Activated CD4-positive, alpha-beta T cell treated with anti-CD3 and anti-CD28 coated beads for 36 hours (primary cell): ENCODE data around the gene DMRT3. TPM values are rescaled to one million over a fixed set of nuclear protein-coding genes. Genes with fewer than 3 reads are reported as not detected.
"Not testable (repeated sequence)": the region's sequence is repeated elsewhere in the genome, so short reads cannot be mapped to it uniquely, and the experiment has no call there.

Experiments used
- ATAC-seq: fragments of 200-7000 bp; cut with Tn5 transposase; one replicate; pipeline ENCODE4 v1.10.0; 2021; ENCODE audit warnings: mild to moderate bottlenecking, moderate library complexity
- CTCF ChIA-PET: fragments of 350-600 bp; sonication (Branson Sonifier 250); formaldehyde crosslinking; loops from one replicate; lab custom pipeline; 2021; ENCODE audit warnings: antibody characterized with exemption; lab: Charles Lee
- POLR2A ChIA-PET: fragments of 350-600 bp; sonication (Branson Sonifier 250); formaldehyde crosslinking; loops from one replicate; lab custom pipeline; 2021; ENCODE audit warnings: antibody characterized with exemption, inconsistent platforms; lab: Charles Lee
- DNase-seq: peaks from one replicate; pipeline ENCODE4 v3.0.0-alpha.2; 2020
- H3K27ac Mint-ChIP-seq: one replicate; pipeline ENCODE4 v1.8.0; 2021; ENCODE audit warnings: mixed read lengths
- H3K27me3 Mint-ChIP-seq: one replicate; pipeline ENCODE4 v1.8.0; 2021; ENCODE audit warnings: mixed read lengths
- H3K36me3 Mint-ChIP-seq: one replicate; pipeline ENCODE4 v1.8.0; 2021; ENCODE audit warnings: low read depth, mixed read lengths
- H3K4me1 Mint-ChIP-seq: one replicate; pipeline ENCODE4 v1.8.0; 2021; ENCODE audit warnings: mixed read lengths
- H3K4me3 Mint-ChIP-seq: one replicate; pipeline ENCODE4 v1.8.0; 2021; ENCODE audit warnings: mild to moderate bottlenecking, moderate library complexity, mixed read lengths
- H3K9me3 Mint-ChIP-seq: one replicate; pipeline ENCODE4 v1.8.0; 2021; ENCODE audit warnings: low read depth, mixed read lengths
- intact Hi-C, 2 experiments: fragments of 100-400 bp; cut with DNase I in 1 of 2; cut with micrococcal nuclease in 1 of 2; formaldehyde crosslinking; loops; one replicate each; pipeline versions ENCODE4 v1.14.2 to v1.15.1; 2022 to 2024; cut with DNase I, micrococcal nuclease
- total RNA-seq, 2 experiments: library from RNA; stranded (reverse); gene quantifications; one replicate each; pipeline ENCODE4 v1.2.3, GENCODE V29; 2021

The DMRT3 gene
- total RNA-seq, 2 experiments from 2014 or later = not detected

DNA sequence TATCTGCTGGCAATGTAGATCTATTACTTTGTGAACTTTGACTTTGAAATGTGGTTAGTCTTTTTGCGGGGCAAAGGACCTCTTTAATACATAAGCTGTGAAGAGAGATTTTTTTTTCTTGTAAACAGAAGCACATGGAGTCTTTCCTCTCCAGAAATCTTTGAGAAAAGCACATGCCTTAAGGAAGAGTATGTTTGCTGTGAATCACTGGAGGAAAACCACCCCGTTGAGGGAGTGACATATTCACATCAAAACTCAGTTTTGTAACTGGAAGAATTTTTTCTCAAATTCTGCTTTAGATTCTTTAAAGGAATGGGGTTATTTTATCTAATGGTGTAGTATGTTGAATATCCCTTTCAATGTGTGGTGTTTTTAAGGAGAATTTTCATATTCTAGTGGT lies 3.5 kb downstream of the DMRT3 start:
- Mint-ChIP-seq H3K4me3 (no peak overlapping the region), H3K36me3 (no peaks in the 10 kb centered on the region), H3K4me1 (no peaks in the 10 kb centered on the region), H3K27ac (no peak overlapping the region), H3K27me3 (peaks cover 75% of the 10 kb centered on the region), H3K9me3 (no peaks in the 10 kb centered on the region)
- intact Hi-C loops = loop anchor here in 1 of 2 experiments (10.0 kb wide), 1 partner anchor 1645 kb away; the partner anchor contains the start of gene VLDLR
- ChIA-PET CTCF (interaction anchor here (0.9 to 2.4 kb wide), 2 partner anchors 17 to 30 kb away, joined by 3 to 7 read pairs; no protein-coding TSS in a partner anchor), POLR2A (interaction anchor here (0.7 kb wide), 1 partner anchor 12 kb away, joined by 3 read pairs; no protein-coding TSS in a partner anchor)
- no peak for ATAC-seq
- DNase-seq = no peak

GRCh38 chr9:980640-981039 lies 4.2 kb downstream of the DMRT3 start:
- Mint-ChIP-seq H3K4me1 (no peaks in the 10 kb centered on the region), H3K36me3 (no peaks in the 10 kb centered on the region), H3K27ac (no peak overlapping the region), H3K27me3 (peaks cover 68% of the 10 kb centered on the region), H3K4me3 (no peak overlapping the region), H3K9me3 (no peaks in the 10 kb centered on the region)
- CTCF ChIA-PET = interaction anchor here (2.4 kb wide), 1 partner anchor 29 kb away, joined by 7 read pairs; no protein-coding TSS in a partner anchor
- intact Hi-C loops = no loop called here
- POLR2A ChIA-PET = no interaction called here
- no peak for DNase-seq
- ATAC-seq = no peak

DNA sequence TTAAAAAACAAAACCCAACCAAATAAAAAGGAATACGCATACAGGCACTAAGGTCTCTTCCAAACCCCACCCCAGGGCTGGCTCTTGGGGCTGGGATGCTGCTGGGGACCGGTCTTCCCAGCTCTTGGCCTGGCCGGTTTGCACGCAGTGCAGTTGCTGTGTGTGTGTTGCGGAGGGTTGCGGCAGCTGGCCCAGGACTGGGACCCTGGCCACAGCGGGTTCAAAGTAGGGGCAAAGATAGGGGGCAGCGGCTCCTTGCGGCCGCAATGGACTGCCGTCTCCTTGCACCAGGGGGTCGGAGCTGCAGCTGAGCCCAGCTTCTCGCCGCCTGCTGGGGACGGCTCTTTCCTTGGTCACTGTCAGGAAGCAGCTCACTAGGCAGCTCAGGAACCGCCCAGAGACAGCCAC lies 5.0 kb downstream of the DMRT3 start:
- no peaks in the 10 kb centered on the region for H3K4me1 Mint-ChIP-seq
- ATAC-seq (no peak), DNase-seq (no peak)
- no peak overlapping the region for H3K27ac Mint-ChIP-seq
- no peaks in the 10 kb centered on the region for H3K36me3 Mint-ChIP-seq
- H3K4me3 Mint-ChIP-seq = no peak overlapping the region
- peaks cover 66% of the 10 kb centered on the region for H3K27me3 Mint-ChIP-seq
- intact Hi-C loops = no loop called here
- no peaks in the 10 kb centered on the region for H3K9me3 Mint-ChIP-seq
- ChIA-PET POLR2A (no interaction called here), CTCF (interaction anchor here (0.6 to 2.4 kb wide), 5 partner anchors 15 to 244 kb away, joined by 3 to 7 read pairs (median 4); no protein-coding TSS in a partner anchor)

- H3K9me3 Mint-ChIP-seq = no peaks in the 10 kb centered on the region
- DNase-seq (peak; percentile 14), ATAC-seq (peak; percentile 80)
- H3K4me3 Mint-ChIP-seq = no peak overlapping the region
- intact Hi-C loops = no loop called here
- CTCF ChIA-PET = interaction anchor here (1.1 to 2.4 kb wide), 4 partner anchors 13 to 55 kb away, joined by 3 to 7 read pairs (median 5); no protein-coding TSS in a partner anchor
- POLR2A ChIA-PET = no interaction called here
- H3K27ac Mint-ChIP-seq = no peak overlapping the region
- peaks cover 68% of the 10 kb centered on the region for H3K27me3 Mint-ChIP-seq
- H3K4me1 Mint-ChIP-seq = no peaks in the 10 kb centered on the region
- H3K36me3 Mint-ChIP-seq = no peaks in the 10 kb centered on the region
Measured at GRCh38 chr9:982394-983230, 6.2 kb downstream of the DMRT3 start.

DNA sequence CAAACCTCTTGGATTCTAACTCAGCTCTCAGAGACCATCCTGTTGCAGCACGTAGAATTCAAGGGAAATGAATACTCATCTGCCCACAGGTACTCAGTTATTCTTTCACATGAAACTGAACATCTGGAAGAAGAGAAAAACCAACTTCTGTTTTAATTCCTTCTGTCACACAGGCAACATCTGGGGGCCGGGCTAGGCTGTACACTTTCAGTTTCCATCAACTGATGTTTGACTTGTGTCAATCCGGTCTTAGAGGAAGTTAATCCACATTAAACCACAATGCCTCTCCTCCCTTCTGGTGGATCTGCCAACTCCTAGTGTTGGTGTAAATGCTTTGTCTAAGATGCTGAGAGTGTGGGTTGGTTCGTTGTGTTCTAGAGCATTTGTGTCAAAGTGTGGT lies 17.6 kb downstream of the DMRT3 start:
- Mint-ChIP-seq H3K27me3 (peaks cover 11% of the 10 kb centered on the region), H3K4me1 (peaks cover 2% of the 10 kb centered on the region), H3K36me3 (no peaks in the 10 kb centered on the region), H3K27ac (no peak overlapping the region), H3K4me3 (no peak overlapping the region), H3K9me3 (no peaks in the 10 kb centered on the region)
- intact Hi-C loops = no loop called here
- DNase-seq (no peak), ATAC-seq (peak; percentile 33)
- ChIA-PET CTCF (interaction anchor here (1.2 to 1.8 kb wide), 2 partner anchors 10 to 93 kb away, joined by 3 to 4 read pairs; no protein-coding TSS in a partner anchor), POLR2A (no interaction called here)

- ChIA-PET POLR2A (no interaction called here), CTCF (interaction anchor here (0.8 to 1.8 kb wide), 4 partner anchors 10 to 101 kb away, joined by 3 to 6 read pairs (median 4); no protein-coding TSS in a partner anchor)
- Mint-ChIP-seq H3K4me1 (peaks cover 3% of the 10 kb centered on the region), H3K36me3 (no peaks in the 10 kb centered on the region), H3K9me3 (no peaks in the 10 kb centered on the region), H3K27me3 (peaks cover 6% of the 10 kb centered on the region), H3K27ac (no peak overlapping the region), H3K4me3 (no peak overlapping the region)
- ATAC-seq (no peak), DNase-seq (no peak)
- intact Hi-C loops = no loop called here
Measured at GRCh38 chr9:995192-995591, 18.7 kb downstream of the DMRT3 start.

- DNase-seq (no peak), ATAC-seq (no peak)
- H3K9me3 Mint-ChIP-seq = no peaks in the 10 kb centered on the region
- H3K4me1 Mint-ChIP-seq = peaks cover 3% of the 10 kb centered on the region
- no peak overlapping the region for H3K27ac Mint-ChIP-seq
- peaks cover 3% of the 10 kb centered on the region for H3K27me3 Mint-ChIP-seq
- ChIA-PET CTCF (interaction anchor here (0.8 to 1.4 kb wide), 3 partner anchors 13 to 102 kb away, joined by 4 to 6 read pairs (median 4); no protein-coding TSS in a partner anchor), POLR2A (no interaction called here)
- intact Hi-C loops = no loop called here
- H3K36me3 Mint-ChIP-seq = no peaks in the 10 kb centered on the region
- no peak overlapping the region for H3K4me3 Mint-ChIP-seq
Measured at GRCh38 chr9:995781-996180, 19.3 kb downstream of the DMRT3 start.

DNA sequence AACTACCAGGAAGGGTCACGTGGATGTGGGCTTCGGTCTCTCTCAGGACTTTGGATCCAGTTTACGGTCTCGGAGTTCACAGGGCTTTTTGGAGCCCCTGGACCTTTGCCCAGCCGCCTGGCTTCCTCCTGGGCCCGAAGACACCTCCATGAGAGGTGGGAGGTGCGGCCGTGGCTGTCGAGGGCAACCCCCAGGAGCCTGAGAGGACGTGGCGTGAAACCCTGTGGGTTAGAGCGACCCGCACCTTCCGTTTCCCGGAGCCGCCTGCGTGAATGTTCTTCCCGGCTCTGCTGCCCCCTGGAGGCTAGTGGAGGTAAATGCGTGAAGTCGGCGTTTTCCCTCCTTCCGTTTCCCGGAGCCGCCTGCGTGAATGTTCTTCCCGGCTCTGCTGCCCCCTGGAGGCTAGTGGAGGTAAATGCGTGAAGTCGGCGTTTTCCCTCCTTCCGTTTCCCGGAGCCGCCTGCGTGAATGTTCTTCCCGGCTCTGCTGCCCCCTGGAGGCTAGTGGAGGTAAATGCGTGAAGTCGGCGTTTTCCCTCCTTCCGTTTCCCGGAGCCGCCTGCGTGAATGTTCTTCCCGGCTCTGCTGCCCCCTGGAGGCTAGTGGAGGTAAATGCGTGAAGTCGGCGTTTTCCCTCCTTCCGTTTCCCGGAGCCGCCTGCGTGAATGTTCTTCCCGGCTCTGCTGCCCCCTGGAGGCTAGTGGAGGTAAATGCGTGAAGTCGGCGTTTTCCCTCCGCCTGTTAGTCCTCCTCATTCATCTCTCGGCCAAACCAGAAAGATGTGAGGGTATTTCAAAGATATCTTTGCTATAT lies 22.1 kb downstream of the DMRT3 start:
- not testable (repeated sequence) for H3K4me1 Mint-ChIP-seq, H3K27me3 Mint-ChIP-seq, ATAC-seq

DNA sequence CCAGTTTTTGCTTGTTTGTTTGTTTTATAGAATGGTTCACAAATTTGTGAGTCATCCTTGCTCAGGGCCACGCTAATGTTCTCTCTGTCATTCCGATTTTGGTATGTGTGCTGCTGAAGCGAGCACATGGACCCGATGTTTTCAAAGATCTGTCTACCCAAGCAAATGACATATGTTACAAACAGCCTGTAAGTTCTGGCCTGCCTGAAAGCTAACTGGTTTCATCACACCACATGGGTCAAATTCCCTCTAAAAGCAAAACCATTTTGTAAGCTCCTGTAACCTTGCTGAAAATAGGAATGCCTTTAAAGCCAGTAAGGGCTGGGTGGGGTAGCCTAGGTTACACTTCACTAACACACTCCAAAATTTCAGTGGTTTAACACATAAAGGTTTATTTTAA lies 25.4 kb downstream of the DMRT3 start:
- Mint-ChIP-seq H3K4me3 (no peak overlapping the region), H3K4me1 (peaks cover 5% of the 10 kb centered on the region), H3K9me3 (no peaks in the 10 kb centered on the region), H3K36me3 (no peaks in the 10 kb centered on the region), H3K27ac (no peak overlapping the region), H3K27me3 (peaks cover 12% of the 10 kb centered on the region)
- intact Hi-C loops = loop anchor here in 1 of 2 experiments (5.0 kb wide), 1 partner anchor 390 kb away; no protein-coding TSS in a partner anchor
- ATAC-seq (no peak), DNase-seq (no peak)
- CTCF ChIA-PET = interaction anchor here (1.5 kb wide), 1 partner anchor 10 kb away, joined by 4 read pairs; no protein-coding TSS in a partner anchor
- POLR2A ChIA-PET = no interaction called here

More for the DNA sequence above, 22.1 kb downstream of the DMRT3 start:
- H3K27ac Mint-ChIP-seq, H3K36me3 Mint-ChIP-seq, H3K4me3 Mint-ChIP-seq, H3K9me3 Mint-ChIP-seq, POLR2A ChIA-PET: not testable (repeated sequence)
- DNase-seq = peak; percentile 40
- CTCF ChIA-PET = interaction anchor here (0.6 to 0.8 kb wide), 3 partner anchors 13 to 57 kb away, joined by 3 to 4 read pairs (median 3); no protein-coding TSS in a partner anchor
- intact Hi-C loops = loop anchor here (1.0 to 2.0 kb wide), 2 partner anchors 105 to 384 kb away; no protein-coding TSS in a partner anchor

DNA sequence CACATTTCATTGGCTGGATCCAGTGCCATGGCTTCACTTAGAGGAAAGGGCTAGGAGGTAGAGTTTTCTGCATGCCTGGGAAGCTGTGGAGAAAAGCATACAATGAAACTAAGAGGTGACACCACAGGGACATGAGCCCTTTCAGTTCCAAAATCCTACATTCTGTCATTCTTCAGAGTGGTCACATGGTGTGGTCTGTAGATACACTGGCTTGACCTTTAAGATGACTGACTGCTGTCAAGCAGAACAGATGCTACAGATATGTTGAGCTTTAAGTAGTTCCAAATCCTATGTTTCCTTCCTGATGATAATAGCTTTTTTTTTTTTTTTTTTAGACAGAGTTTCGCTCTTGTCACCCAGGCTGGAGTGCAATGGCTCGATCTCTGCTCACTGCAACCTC lies 26.2 kb downstream of the DMRT3 start:
- H3K4me1 Mint-ChIP-seq = peaks cover 5% of the 10 kb centered on the region
- intact Hi-C loops = loop anchor here in 1 of 2 experiments (5.0 kb wide), 1 partner anchor 390 kb away; no protein-coding TSS in a partner anchor
- CTCF ChIA-PET = interaction anchor here (0.6 to 1.7 kb wide), 3 partner anchors 36 to 353 kb away, joined by 3 to 7 read pairs (median 3); no protein-coding TSS in a partner anchor
- no peak overlapping the region for H3K4me3 Mint-ChIP-seq
- peaks cover 19% of the 10 kb centered on the region for H3K27me3 Mint-ChIP-seq
- POLR2A ChIA-PET = no interaction called here
- no peaks in the 10 kb centered on the region for H3K36me3 Mint-ChIP-seq
- H3K9me3 Mint-ChIP-seq = no peaks in the 10 kb centered on the region
- H3K27ac Mint-ChIP-seq = no peak overlapping the region
- DNase-seq = no peak
- no peak for ATAC-seq
